DMS 273 (cell line): ENCODE results near the gene KRTAP4-6.
"Not testable (repeated sequence)": the region's sequence is repeated elsewhere in the genome, so short reads cannot be mapped to it uniquely, and the experiment has no call there.

Experiments used
- DNase-seq: peaks from one replicate; lab custom pipeline; 2025; ENCODE audit not compliant: unreplicated experiment; lab: John Stamatoyannopoulos, UW

The KRTAP4-6 gene

GRCh38 chr17:41147531-41148204 lies 7.3 kb upstream of the KRTAP4-6 start:
- no peak for DNase-seq

- DNase-seq: no peak
These were observed 4.9 kb upstream of the KRTAP4-6 start for GRCh38 chr17:41145261-41145660.

- DNase-seq: no peak
These were observed 4.5 kb upstream of the KRTAP4-6 start for GRCh38 chr17:41144846-41145245.

GRCh38 chr17:41141361-41141760 lies 1.0 kb upstream of the KRTAP4-6 start:
- DNase-seq: no peak

GRCh38 chr17:41139865-41140264 lies 479 bp downstream of the KRTAP4-6 start:
- DNase-seq: not testable (repeated sequence)

- DNase-seq: no peak
These were observed 6.2 kb downstream of the KRTAP4-6 start for GRCh38 chr17:41133880-41134735.

GRCh38 chr17:41131979-41132378 lies 8.4 kb downstream of the KRTAP4-6 start:
- no peak for DNase-seq

GRCh38 chr17:41127371-41127770 lies 13.0 kb downstream of the KRTAP4-6 start:
- no peak for DNase-seq

GRCh38 chr17:41126412-41126811 lies 13.9 kb downstream of the KRTAP4-6 start:
- no peak for DNase-seq

- DNase-seq: no peak
These were observed 15.3 kb downstream of the KRTAP4-6 start for GRCh38 chr17:41125064-41125463.

GRCh38 chr17:41123991-41124371 lies 16.4 kb downstream of the KRTAP4-6 start, which contains the start of gene KRTAP4-12:
KRTAP4-12 (minus strand) TSS chr17:41124182; CDS start chr17:41124122, 60 bp downstream.
- not testable (repeated sequence) for DNase-seq

- DNase-seq: not testable (repeated sequence)
These were observed 16.9 kb downstream of the KRTAP4-6 start for GRCh38 chr17:41123292-41123990.

GRCh38 chr17:41121742-41122141 lies 18.6 kb downstream of the KRTAP4-6 start:
- no peak for DNase-seq

GRCh38 chr17:41119696-41120690 lies 20.4 kb downstream of the KRTAP4-6 start:
- not testable (repeated sequence) for DNase-seq

- no peak for DNase-seq
These were observed 21.6 kb downstream of the KRTAP4-6 start for GRCh38 chr17:41118721-41119120.

- not testable (repeated sequence) for DNase-seq
These were observed 22.4 kb downstream of the KRTAP4-6 start, which contains the start of gene KRTAP4-11 for GRCh38 chr17:41117846-41118386. KRTAP4-11 (minus strand) TSS chr17:41118373; CDS start chr17:41118315, 58 bp downstream.

- no peak for DNase-seq
These were observed 24.0 kb downstream of the KRTAP4-6 start for GRCh38 chr17:41116297-41116696.

- no peak for DNase-seq
These were observed 29.0 kb downstream of the KRTAP4-6 start for GRCh38 chr17:41111151-41111885.

GRCh38 chr17:41108728-41109386 lies 31.5 kb downstream of the KRTAP4-6 start:
- DNase-seq: not testable (repeated sequence)
